Kidney epithelial cell (primary cell): Measurements from ENCODE around the gene CRYM. TPM values are rescaled to one million over a fixed set of nuclear protein-coding genes. Genes with fewer than 3 reads are reported as not detected.
"Not testable (repeated sequence)": the region's sequence is repeated elsewhere in the genome, so short reads cannot be mapped to it uniquely, and the experiment has no call there.

Experiments used
- DNase-seq: peaks from one replicate; pipeline ENCODE4 v3.0.0-alpha.2; 2010; ENCODE audit warnings: low read depth
- H3K27me3 ChIP-seq: 2 replicates; pipeline ENCODE4 v1.6.0; 2011; ENCODE audit warnings: low read length; ENCODE audit not compliant: control insufficient read depth, insufficient read depth
- H3K36me3 ChIP-seq: 2 replicates; pipeline ENCODE4 v1.5.1; 2011; ENCODE audit warnings: low read length; ENCODE audit not compliant: control insufficient read depth, insufficient read depth
- H3K4me3 ChIP-seq: 2 replicates; pipeline ENCODE4 v1.5.1; 2011; ENCODE audit warnings: low read depth, mild to moderate bottlenecking, control low read depth, low read length
- CTCF ChIP-seq: IDR thresholded peaks from 2 replicates; pipeline ENCODE4 v1.5.1; 2011; ENCODE audit warnings: mild to moderate bottlenecking, moderate library complexity, low read length, control low read depth, inconsistent platforms; ENCODE audit not compliant: insufficient read depth, poor library complexity, severe bottlenecking
- total RNA-seq: library from RNA; depleted of rRNA; stranded (reverse); fragments of >200 nt; gene quantifications from 2 replicates; pipeline ENCODE4 v1.2.3, GENCODE V29; 2015

CRYM gene
- total RNA-seq, 1 donor from 2014 or later = 2.0 TPM

GRCh38 chr16:21256636-21257035 lies 21.5 kb downstream of the CRYM start:
- no peak overlapping the region for H3K4me3 ChIP-seq
- H3K27me3 ChIP-seq = no peaks in the 10 kb centered on the region
- no peaks in the 10 kb centered on the region for H3K36me3 ChIP-seq
- no peak for TF ChIP-seq CTCF
- no peak for DNase-seq

GRCh38 chr16:21253470-21253869 lies 24.6 kb downstream of the CRYM start:
- no peak for DNase-seq
- peaks cover 2% of the 10 kb centered on the region for H3K27me3 ChIP-seq
- no peak for TF ChIP-seq CTCF
- no peaks in the 10 kb centered on the region for H3K36me3 ChIP-seq
- H3K4me3 ChIP-seq = no peak overlapping the region

GRCh38 chr16:21250072-21250923 lies 27.8 kb downstream of the CRYM start:
- Histone ChIP-seq H3K27me3 (peaks cover 2% of the 10 kb centered on the region), H3K36me3 (no peaks in the 10 kb centered on the region), H3K4me3 (no peak overlapping the region)
- no peak for TF ChIP-seq CTCF
- no peak for DNase-seq

- not testable (repeated sequence) for H3K27me3 ChIP-seq, H3K36me3 ChIP-seq, H3K4me3 ChIP-seq, DNase-seq
Observed at GRCh38 chr16:21248179-21248578, 29.9 kb downstream of the CRYM start.

GRCh38 chr16:21244518-21245215 lies 33.4 kb downstream of the CRYM start:
- DNase-seq = no peak
- Histone ChIP-seq H3K4me3 (no peak overlapping the region), H3K27me3 (peaks cover under 1% of the 10 kb centered on the region), H3K36me3 (no peaks in the 10 kb centered on the region)
- no peak for TF ChIP-seq CTCF

- TF ChIP-seq CTCF = no peak
- H3K4me3 ChIP-seq = no peak overlapping the region
Observed at GRCh38 chr16:21242756-21243155, 35.3 kb downstream of the CRYM start.

More at GRCh38 chr16:21242756-21243155, 35.3 kb downstream of the CRYM start:
- no peaks in the 10 kb centered on the region for H3K27me3 ChIP-seq
- H3K36me3 ChIP-seq = no peaks in the 10 kb centered on the region
- DNase-seq = no peak
